Left lung (tissue), 10 donors: ENCODE data around the gene CRKL. TPM values are rescaled to one million over a fixed set of nuclear protein-coding genes. Genes with fewer than 3 reads are reported as not detected.

Source experiments
- ATAC-seq: fragments of 200-7000 bp; cut with Tn5 transposase; one replicate; pipeline ENCODE4 v1.9.1; 2020; ENCODE audit warnings: moderate library complexity
- DNase-seq, 4 donors: peaks; one replicate each; pipeline ENCODE4 v3.0.0-alpha.2; 2013 to 2020
- H3K27ac ChIP-seq, 2 donors: fragments of 200-600 bp; sonication (generic) in 1 of 2; one replicate each; pipeline versions ENCODE4 v1.5.0 to v1.8.0; 2020 to 2021
- H3K27me3 ChIP-seq, 2 donors: fragments of 200-600 bp; sonication (generic) in 1 of 2; one replicate each; pipeline versions ENCODE4 v1.5.0 to v1.8.0; 2020 to 2021
- H3K36me3 ChIP-seq, 2 donors: fragments of 200-600 bp; sonication (generic) in 1 of 2; one replicate each; pipeline versions ENCODE4 v1.5.0 to v1.8.0; 2020 to 2021
- H3K4me1 ChIP-seq, 2 donors: fragments of 200-600 bp; one replicate each; pipeline ENCODE4 v1.8.0; 2021
- H3K4me3 ChIP-seq, 2 donors: fragments of 200-600 bp; sonication (generic) in 1 of 2; one replicate each; pipeline versions ENCODE4 v1.5.0 to v1.8.0; 2020 to 2021; ENCODE audit warnings: mild to moderate bottlenecking in 1 of 2
- H3K9me3 ChIP-seq, 2 donors: fragments of 200-600 bp; sonication (generic) in 1 of 2; one replicate each; pipeline versions ENCODE4 v1.5.0 to v1.8.0; 2020 to 2021
- CTCF ChIP-seq, 2 donors: fragments of 200-600 bp; sonication (generic) in 1 of 2; IDR thresholded peaks; one replicate each; pipeline versions ENCODE4 v1.5.0 to v1.8.0; 2021; ENCODE audit warnings: antibody characterized with exemption in 2 of 2
- intact Hi-C, 2 donors: fragments of 100-400 bp; cut with DNase I; formaldehyde crosslinking; loops; one replicate each; pipeline versions ENCODE4 v1.11.2 to v1.14.2; 2022
- polyA plus RNA-seq, 6 donors: library from polyadenylated mRNA; unstranded; fragments of 120-200 nt; gene quantifications; one replicate each; pipeline ENCODE4 v1.2.1, GENCODE V29; 2013; ENCODE audit not compliant: insufficient read length in 6 of 6
- total RNA-seq, 2 donors: library from RNA; stranded (reverse); fragmentation: NEBNext Ultra II Directional; extraction: Animal tissue kit (Norgen Biotek cat#: 25700); gene quantifications; one replicate each; pipeline ENCODE4 v1.2.1, GENCODE V29; 2021
- donor health status: DM: no; HTN: yes; CAD: no.
- donor health status: DM: no; HTN: no; CAD: no.

The CRKL gene
- total and polyA plus RNA-seq, 8 donors, result 56.7 to 67.4 (median 64.8) TPM

- Histone ChIP-seq H3K27me3 (no peaks in the 10 kb centered on the region), H3K4me1 (peaks cover 6 to 13% of the 10 kb centered on the region in 2 donors), H3K4me3 (no peak overlapping the region), H3K36me3 (peaks cover 0 to 99% of the 10 kb centered on the region in 2 donors), H3K9me3 (no peaks in the 10 kb centered on the region), H3K27ac (no peak overlapping the region)
- intact Hi-C loops, result no loop called here
- TF ChIP-seq CTCF (IDR thresholded peaks at IDR 0.05), result no peak
- no peak for ATAC-seq
- peak in 1 of 4 donors; percentile 62 for DNase-seq
These were observed 78.3 kb downstream of the CRKL start for GRCh38 chr22:20995329-20996030.

- peaks cover 0 to 94% of the 10 kb centered on the region in 2 donors for H3K36me3 ChIP-seq
- ATAC-seq, result no peak
- TF ChIP-seq CTCF (IDR thresholded peaks at IDR 0.05), result no peak
These were observed 78.8 kb downstream of the CRKL start for GRCh38 chr22:20996031-20996410.

GRCh38 chr22:20996598-20997535 is 79.7 kb downstream of the CRKL start:
- H3K36me3 ChIP-seq, result peaks cover 0 to 86% of the 10 kb centered on the region in 2 donors
- intact Hi-C loops, result no loop called here
- DNase-seq (no peak), ATAC-seq (no peak)
- no peaks in the 10 kb centered on the region for H3K27me3 ChIP-seq
- H3K9me3 ChIP-seq, result no peaks in the 10 kb centered on the region
- no peak overlapping the region for H3K4me3 ChIP-seq
- no peak for TF ChIP-seq CTCF (IDR thresholded peaks at IDR 0.05)
- H3K4me1 ChIP-seq, result peaks cover 14 to 23% of the 10 kb centered on the region in 2 donors
- H3K27ac ChIP-seq, result no peak overlapping the region

More at GRCh38 chr22:20996031-20996410, 78.8 kb downstream of the CRKL start:
- H3K9me3 ChIP-seq, result no peaks in the 10 kb centered on the region
- DNase-seq, result no peak
- intact Hi-C loops, result no loop called here
- H3K4me1 ChIP-seq, result peaks cover 12 to 19% of the 10 kb centered on the region in 2 donors
- no peaks in the 10 kb centered on the region for H3K27me3 ChIP-seq
- H3K27ac ChIP-seq, result no peak overlapping the region
- no peak overlapping the region for H3K4me3 ChIP-seq

GRCh38 chr22:20997536-20998257 is 80.5 kb downstream of the CRKL start:
- no peak for DNase-seq
- H3K27me3 ChIP-seq, result no peaks in the 10 kb centered on the region
- H3K36me3 ChIP-seq, result peaks cover 0 to 77% of the 10 kb centered on the region in 2 donors

More at GRCh38 chr22:20997536-20998257, 80.5 kb downstream of the CRKL start:
- no peaks in the 10 kb centered on the region for H3K9me3 ChIP-seq
- no peak for TF ChIP-seq CTCF (IDR thresholded peaks at IDR 0.05)
- H3K4me3 ChIP-seq, result no peak overlapping the region
- no peak overlapping the region for H3K27ac ChIP-seq
- intact Hi-C loops, result no loop called here
- peaks cover 14 to 25% of the 10 kb centered on the region in 2 donors for H3K4me1 ChIP-seq
- ATAC-seq, result no peak
